HG03565 (cell line): Measurements from ENCODE around the gene NDUFB2.
"Not testable (repeated sequence)": the region's sequence is repeated elsewhere in the genome, so short reads cannot be mapped to it uniquely, and the experiment has no call there.

Experiments used
- ATAC-seq: cut with Tn5 transposase; IDR thresholded peaks from one replicate; pipeline ENCODE4 v1.9.1; 2021; ENCODE audit warnings: mild to moderate bottlenecking, moderate library complexity; ENCODE audit not compliant: unreplicated experiment

The NDUFB2 gene

GRCh38 chr7:140696680-140697446 lies at the start of gene NDUFB2:
TSS of gene NDUFB2 (plus strand) at chr7:140696708. CDS start at chr7:140696745, 37 bp downstream.
- ATAC-seq, result peak; percentile 84

GRCh38 chr7:140646931-140647647 lies 49.4 kb upstream of the NDUFB2 start:
- peak; percentile 51 for ATAC-seq

DNA sequence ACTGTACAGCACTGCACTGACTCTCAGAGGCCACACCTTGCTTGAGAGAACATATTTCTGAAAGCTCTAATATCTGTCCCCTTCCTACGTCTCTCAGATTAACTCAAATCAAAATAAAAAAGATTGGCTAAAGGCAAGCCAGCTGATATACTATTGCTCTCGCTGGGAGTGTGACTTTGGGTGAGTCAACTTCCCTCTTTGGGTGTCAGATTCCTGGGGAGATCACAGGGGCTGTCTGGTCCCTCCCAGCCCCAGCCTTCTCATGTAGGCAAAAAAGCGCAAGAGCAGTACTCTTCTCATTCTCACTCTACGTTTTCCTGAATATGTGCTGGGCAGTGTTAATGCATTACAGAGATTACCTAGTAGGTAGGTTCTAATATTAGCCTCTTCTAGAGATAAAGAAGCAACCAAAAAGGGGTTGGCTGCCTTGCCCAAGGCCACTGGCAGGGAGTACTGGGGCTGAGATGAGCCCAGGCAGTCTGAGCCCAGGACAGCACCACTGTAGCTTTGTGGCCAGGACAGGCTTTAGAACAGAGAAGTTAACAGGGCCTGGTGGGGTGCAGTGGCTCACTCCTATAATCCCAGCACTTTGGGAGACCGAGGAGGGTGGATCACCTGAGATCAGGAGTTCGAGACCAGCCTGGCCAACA lies 46.8 kb upstream of the NDUFB2 start:
- ATAC-seq, result no peak

DNA sequence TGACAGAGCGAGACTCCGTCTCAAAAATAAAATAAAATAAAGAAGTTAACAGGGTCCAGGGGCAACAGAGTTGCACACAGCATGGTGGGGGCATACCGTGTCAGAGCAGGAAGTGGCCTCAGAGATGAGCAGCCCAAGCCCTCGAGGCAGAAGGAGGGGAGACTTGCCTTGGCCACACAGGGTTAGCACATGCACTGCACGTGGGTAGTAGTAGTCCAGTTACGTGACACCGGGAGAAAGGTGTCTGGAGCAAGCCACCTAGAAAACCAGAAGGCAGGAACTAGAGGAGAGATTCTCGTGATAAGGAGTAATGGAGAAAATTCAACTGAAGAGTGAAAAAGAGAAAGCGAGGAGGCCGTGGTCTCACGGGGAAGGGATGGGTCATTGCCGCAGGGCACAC lies 46.1 kb upstream of the NDUFB2 start:
- no peak for ATAC-seq

- ATAC-seq, result no peak
These were observed 43.0 kb upstream of the NDUFB2 start for GRCh38 chr7:140653319-140654108.

DNA sequence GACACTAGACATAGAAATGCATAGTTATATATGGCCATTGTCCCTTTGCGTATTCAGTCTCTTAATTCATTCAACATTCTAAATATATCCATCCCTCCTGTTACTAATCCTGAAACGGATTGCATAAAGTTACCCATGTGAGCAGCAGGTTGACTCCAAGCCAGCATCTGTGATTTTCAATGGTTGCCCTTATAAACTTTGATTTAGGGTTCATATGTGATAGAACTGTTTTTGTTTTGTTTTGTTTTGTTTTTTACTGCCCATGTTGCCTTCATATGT lies 42.5 kb upstream of the NDUFB2 start:
- no peak for ATAC-seq

DNA sequence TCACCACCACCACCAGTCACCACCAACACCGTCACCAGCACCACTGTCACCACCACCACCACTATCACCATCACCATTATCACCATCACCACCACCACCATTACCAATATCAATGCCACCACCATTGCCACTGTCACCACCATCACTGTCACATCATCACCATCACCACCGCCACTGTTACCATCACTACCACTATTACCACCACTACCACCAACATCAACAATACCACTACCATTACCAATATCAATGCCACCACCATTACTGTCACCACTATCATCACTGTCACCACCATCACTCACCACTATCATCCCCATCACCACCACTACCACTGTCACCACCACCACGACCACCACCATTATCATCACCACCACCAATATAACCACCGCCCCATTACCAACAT lies 41.8 kb upstream of the NDUFB2 start:
- no peak for ATAC-seq

DNA sequence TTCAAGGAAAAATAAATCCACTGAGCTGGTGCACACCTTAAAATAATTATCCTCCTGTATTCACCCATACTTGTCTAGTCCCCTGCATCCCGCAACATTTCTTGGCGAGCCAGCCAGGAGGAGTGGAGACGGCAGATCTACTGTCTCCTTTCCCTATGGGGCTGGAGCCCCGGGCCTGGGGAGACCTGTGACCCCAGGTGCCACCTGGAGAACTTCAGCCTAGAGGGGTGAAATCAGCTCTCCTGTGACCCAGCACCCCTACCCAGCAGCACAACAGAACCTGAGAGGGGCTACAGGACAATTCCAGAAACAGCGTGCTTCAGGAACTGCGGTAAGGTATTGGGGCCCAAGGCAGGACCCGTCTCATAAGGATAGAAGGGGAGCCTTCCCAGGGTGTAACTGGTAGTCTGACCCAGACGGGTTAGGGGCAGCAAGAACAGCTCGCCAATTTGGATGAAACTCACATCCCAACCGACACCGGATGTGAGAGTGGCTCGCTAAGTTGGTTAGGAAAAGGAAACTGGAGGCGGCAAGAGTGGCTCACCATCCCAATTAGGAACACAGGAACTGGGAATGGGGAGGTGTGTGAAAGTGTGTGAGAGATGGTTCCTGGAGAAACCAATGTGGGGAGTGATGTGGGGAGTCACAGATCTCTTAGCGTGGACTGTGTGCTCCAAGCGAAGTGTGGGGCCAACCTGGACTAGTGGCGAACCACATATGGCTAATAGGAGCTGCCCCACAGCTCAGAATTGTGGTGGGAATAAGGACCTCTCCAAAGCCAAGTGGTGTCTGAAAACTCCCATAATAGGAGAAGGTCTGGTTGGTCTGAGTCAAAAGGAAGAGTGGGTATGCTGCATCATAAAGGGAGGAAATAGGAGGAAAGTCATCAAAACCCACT lies 40.7 kb upstream of the NDUFB2 start:
- ATAC-seq, result no peak

- peak; percentile 89 for ATAC-seq
These were observed 39.7 kb upstream of the NDUFB2 start for GRCh38 chr7:140656548-140657515.

- ATAC-seq, result no peak
These were observed 38.6 kb upstream of the NDUFB2 start for GRCh38 chr7:140657891-140658290.

- no peak for ATAC-seq
These were observed 36.7 kb upstream of the NDUFB2 start for GRCh38 chr7:140659856-140660255.

DNA sequence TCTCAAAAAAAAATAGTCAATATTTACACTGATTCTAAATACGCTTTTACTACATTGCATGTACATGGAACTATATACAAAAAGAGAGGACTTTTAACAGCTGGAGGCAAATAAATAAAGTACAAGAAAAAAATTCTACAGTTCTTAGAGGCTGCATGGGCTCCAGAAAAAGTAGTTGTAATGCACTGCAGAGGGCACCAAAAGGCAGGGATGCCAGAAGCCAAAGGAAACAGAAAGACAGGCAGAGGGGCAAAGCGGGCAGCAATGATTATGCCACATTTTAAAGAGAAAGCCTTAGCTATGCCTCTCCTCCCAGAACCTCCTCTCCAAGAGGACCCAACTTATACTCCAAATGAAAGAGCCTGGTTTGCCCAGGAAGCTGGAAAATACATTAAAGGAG lies 35.4 kb upstream of the NDUFB2 start:
- no peak for ATAC-seq

GRCh38 chr7:140662938-140663337 lies 33.6 kb upstream of the NDUFB2 start:
- not testable (repeated sequence) for ATAC-seq

DNA sequence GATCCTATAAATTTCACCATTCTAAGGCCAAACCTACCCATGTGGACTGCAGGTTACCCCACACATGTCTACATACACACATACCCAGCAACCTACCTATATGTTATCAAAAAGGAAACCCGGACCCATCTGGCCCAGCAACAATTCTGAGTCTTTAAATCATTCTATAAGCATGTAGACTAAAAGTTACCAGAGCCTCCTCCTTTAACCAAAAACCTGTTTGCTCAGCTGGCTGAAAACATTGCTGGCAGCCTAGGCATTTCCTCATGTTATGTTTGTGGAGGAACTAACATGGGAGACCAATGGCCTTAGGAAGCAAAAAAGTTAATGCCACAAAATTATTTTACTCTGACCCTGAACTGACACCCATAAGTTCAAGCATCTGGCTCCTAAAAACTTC lies 29.0 kb upstream of the NDUFB2 start:
- ATAC-seq, result no peak

GRCh38 chr7:140668641-140669040 lies 27.9 kb upstream of the NDUFB2 start:
- no peak for ATAC-seq

- no peak for ATAC-seq
These were observed 27.2 kb upstream of the NDUFB2 start for GRCh38 chr7:140669352-140669751.

DNA sequence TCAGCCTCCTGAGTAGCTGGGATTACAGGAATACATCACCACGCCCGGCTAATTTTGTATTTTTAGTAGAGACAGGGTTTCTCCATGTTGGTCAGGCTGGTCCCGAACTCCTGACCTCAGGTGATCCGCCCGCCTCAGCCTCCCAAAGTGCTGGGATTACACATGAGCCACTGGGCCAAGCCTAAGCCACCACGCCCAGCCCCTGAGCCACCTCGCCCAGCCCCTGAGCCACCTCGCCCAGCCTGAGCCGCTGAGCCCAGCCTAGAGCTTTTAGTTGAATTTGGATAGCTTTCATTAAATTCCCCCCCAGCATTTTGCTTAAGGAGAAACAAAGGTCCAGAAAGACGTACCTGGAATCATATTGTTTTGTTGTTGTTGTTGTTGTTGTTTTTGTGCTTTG lies 26.6 kb upstream of the NDUFB2 start:
- ATAC-seq, result not testable (repeated sequence)

DNA sequence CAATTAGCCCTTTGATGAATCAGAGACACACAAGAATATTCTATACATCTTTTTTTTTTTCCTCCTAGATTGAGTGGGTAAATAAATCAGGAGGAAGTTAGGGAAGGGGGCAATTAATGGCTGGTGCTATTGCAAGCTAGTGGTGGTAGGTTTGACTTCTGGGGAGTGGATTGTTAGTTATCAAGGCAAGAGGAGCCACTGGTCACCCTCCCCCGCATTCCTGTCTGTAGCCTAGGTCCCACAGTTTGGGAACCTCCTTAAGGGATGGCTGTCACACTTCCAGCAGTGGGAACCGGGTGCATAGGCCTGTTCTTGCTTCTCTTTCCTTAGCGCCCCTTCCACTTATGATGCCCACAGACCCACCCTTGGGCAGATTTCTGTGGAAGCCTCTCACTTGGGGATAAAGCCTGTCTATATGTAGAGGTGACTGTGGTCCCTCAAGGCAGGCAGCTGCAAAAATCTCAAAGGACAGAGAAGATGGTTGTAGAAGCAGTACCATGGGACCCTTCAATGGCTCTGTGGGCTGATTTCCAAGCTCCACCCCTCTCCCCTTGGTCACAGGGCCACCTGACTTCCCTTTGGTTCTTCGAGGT lies 26.1 kb upstream of the NDUFB2 start:
- ATAC-seq, result no peak

DNA sequence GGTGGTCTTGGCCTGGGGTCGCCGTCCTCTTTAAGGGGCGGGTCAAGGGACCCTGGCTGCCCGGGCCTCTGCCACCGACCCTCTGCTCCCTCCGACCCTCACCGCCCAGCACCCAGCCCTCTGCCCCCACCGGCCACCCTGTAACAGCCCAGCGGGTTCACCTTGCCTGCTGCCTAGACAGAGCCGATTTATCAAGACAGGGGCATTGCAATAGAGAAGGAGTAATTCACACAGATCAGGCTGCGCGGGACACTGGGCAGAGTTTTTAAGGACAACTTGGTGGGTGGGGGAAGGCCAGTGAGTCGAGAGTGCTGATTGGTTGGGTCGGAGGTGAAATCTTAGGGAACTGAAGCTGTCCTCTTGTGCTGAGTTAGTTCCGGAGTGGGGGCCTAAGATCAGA lies 24.5 kb upstream of the NDUFB2 start:
- no peak for ATAC-seq
